Caco-2 (cell line): ENCODE measurements around the gene PARVB. TPM values are rescaled to one million over a fixed set of nuclear protein-coding genes. Genes with fewer than 3 reads are reported as not detected.

ENCODE experiments used
- BruUV-seq: library from RNA; stranded (reverse); fragments of 400-500 nt; replicated peaks from 2 replicates; lab custom pipeline; 2021; lab: Mats Ljungman, UMichigan
- CTCF ChIA-PET: fragments of 300-600 bp; sonication (Branson Sonifier 250); formaldehyde crosslinking; loops from one replicate; lab custom pipeline; 2022; ENCODE audit warnings: antibody characterized with exemption; lab: Charles Lee
- POLR2A ChIA-PET: fragments of 300-600 bp; sonication (Branson Sonifier 250); formaldehyde crosslinking; loops from one replicate; lab custom pipeline; 2022; ENCODE audit warnings: antibody characterized with exemption; lab: Charles Lee
- DNase-seq, 2 experiments: peaks; one replicate each; pipeline versions ENCODE4 v3.0.0 to v3.0.0-alpha.2; 2020 to 2022
- H3K27me3 ChIP-seq: replicated peaks from 2 replicates; pipeline ENCODE4 v1.6.0; 2011; ENCODE audit warnings: low read length; ENCODE audit not compliant: control insufficient read depth, insufficient read depth
- H3K36me3 ChIP-seq: 2 replicates; pipeline ENCODE4 v1.5.1; 2011; ENCODE audit warnings: low read length; ENCODE audit not compliant: control insufficient read depth, insufficient read depth
- H3K4me1 ChIP-seq: fragments of 250-450 bp; sonication (Bioruptor Pico); 2 replicates; pipeline ENCODE4 v1.5.1; 2020; ENCODE audit warnings: mild to moderate bottlenecking
- H3K4me3 ChIP-seq: 2 replicates; pipeline ENCODE4 v1.5.1; 2011; ENCODE audit warnings: low read depth, mild to moderate bottlenecking, control low read depth, low read length
- H3K9me3 ChIP-seq: fragments of 250-450 bp; sonication (Bioruptor Pico); 2 replicates; pipeline ENCODE4 v1.5.1; 2020; ENCODE audit warnings: mild to moderate bottlenecking, moderate library complexity
- H3K27ac Mint-ChIP-seq: one replicate; pipeline ENCODE4 v1.8.0; 2022; ENCODE audit warnings: mixed read lengths; ENCODE audit not compliant: unreplicated experiment
- H3K27me3 Mint-ChIP-seq: one replicate; pipeline ENCODE4 v1.8.0; 2022; ENCODE audit warnings: mixed read lengths; ENCODE audit not compliant: insufficient read depth, unreplicated experiment
- H3K36me3 Mint-ChIP-seq: one replicate; pipeline ENCODE4 v1.8.0; 2022; ENCODE audit warnings: mild to moderate bottlenecking, mixed read lengths; ENCODE audit not compliant: insufficient read depth, unreplicated experiment
- H3K4me1 Mint-ChIP-seq: one replicate; pipeline ENCODE4 v1.8.0; 2022; ENCODE audit warnings: low read depth, mixed read lengths; ENCODE audit not compliant: unreplicated experiment
- H3K4me3 Mint-ChIP-seq: one replicate; pipeline ENCODE4 v1.8.0; 2022; ENCODE audit warnings: mild to moderate bottlenecking, moderate library complexity, mixed read lengths; ENCODE audit not compliant: unreplicated experiment
- H3K9me3 Mint-ChIP-seq: one replicate; pipeline ENCODE4 v1.8.0; 2022; ENCODE audit warnings: mixed read lengths; ENCODE audit not compliant: unreplicated experiment
- CTCF ChIP-seq, 2 experiments: fragments of 200-600 bp in 1 of 2; IDR thresholded peaks; 1 replicate in 1 of 2; 2 replicates in 1 of 2; pipeline versions ENCODE4 v1.5.1 to v1.8.0; 2011 to 2022; ENCODE audit warnings: antibody characterized with exemption in 1 of 2, control low read depth in 1 of 2, inconsistent platforms in 1 of 2, low read depth in 1 of 2, low read length in 1 of 2, mild to moderate bottlenecking in 1 of 2, moderate library complexity in 1 of 2; ENCODE audit not compliant: insufficient read depth in 1 of 2, severe bottlenecking in 1 of 2, unreplicated experiment in 1 of 2
- intact Hi-C: fragments of 100-400 bp; cut with micrococcal nuclease; formaldehyde crosslinking; loops from one replicate; pipeline ENCODE4 v1.10.0; 2022; ENCODE audit not compliant: unreplicated experiment
- total RNA-seq: library from RNA; stranded (reverse); gene quantifications from 2 replicates; pipeline ENCODE4 v1.2.3, GENCODE V29; 2022

PARVB gene
- total RNA-seq, 1 experiment from 2014 or later = 28.8 TPM

GRCh38 chr22:44188986-44189630 is 165.0 kb downstream of the PARVB start:
- Mint-ChIP-seq H3K4me1 (no peaks in the 10 kb centered on the region), H3K36me3 (no peaks in the 10 kb centered on the region), H3K27ac (no peak overlapping the region), H3K4me3 (no peak overlapping the region), H3K9me3 (no peaks in the 10 kb centered on the region), H3K27me3 (peaks cover 9% of the 10 kb centered on the region)
- no peak for TF ChIP-seq CTCF (IDR thresholded peaks at IDR 0.05; ENCODE audit: insufficient read depth in 1 of 2, low read depth in 1 of 2, low read length in 1 of 2, severe bottlenecking in 1 of 2, unreplicated experiment in 1 of 2)
- Histone ChIP-seq H3K27me3 (no peaks in the 10 kb centered on the region), H3K36me3 (no peaks in the 10 kb centered on the region), H3K4me3 (no peak overlapping the region), H3K4me1 (no peaks in the 10 kb centered on the region), H3K9me3 (no peaks in the 10 kb centered on the region)
- intact Hi-C loops = no loop called here
- CTCF ChIA-PET = no interaction called here
- peak in 1 of 2 experiments; percentile 21 for DNase-seq
- no TSS peak for BruUV-seq
- POLR2A ChIA-PET = no interaction called here

GRCh38 chr22:44190381-44190976 is 166.4 kb downstream of the PARVB start:
- H3K27me3 Mint-ChIP-seq = peaks cover 15% of the 10 kb centered on the region
- CTCF ChIA-PET = interaction anchor here (0.6 kb wide), 1 partner anchor 128 kb away, joined by 3 read pairs; no protein-coding TSS in a partner anchor

GRCh38 chr22:44191036-44191454 is 166.9 kb downstream of the PARVB start:
- no peaks in the 10 kb centered on the region for H3K9me3 Mint-ChIP-seq
- H3K27me3 Mint-ChIP-seq = peaks cover 15% of the 10 kb centered on the region
- H3K27ac Mint-ChIP-seq = no peak overlapping the region
- intact Hi-C loops = no loop called here
- no peak overlapping the region for H3K4me3 Mint-ChIP-seq
- ChIA-PET CTCF (interaction anchor here (0.7 kb wide), 1 partner anchor 198 kb away, joined by 4 read pairs; no protein-coding TSS in a partner anchor), POLR2A (no interaction called here)
- BruUV-seq = no TSS peak
- no peaks in the 10 kb centered on the region for H3K36me3 ChIP-seq
- no peaks in the 10 kb centered on the region for H3K9me3 ChIP-seq
- no peaks in the 10 kb centered on the region for H3K36me3 Mint-ChIP-seq
- H3K27me3 ChIP-seq = no peaks in the 10 kb centered on the region
- TF ChIP-seq CTCF (IDR thresholded peaks at IDR 0.05; ENCODE audit: insufficient read depth in 1 of 2, low read depth in 1 of 2, low read length in 1 of 2, severe bottlenecking in 1 of 2, unreplicated experiment in 1 of 2) = no peak
- no peaks in the 10 kb centered on the region for H3K4me1 ChIP-seq
- H3K4me3 ChIP-seq = no peak overlapping the region
- DNase-seq = peak in 1 of 2 experiments; percentile 16
- H3K4me1 Mint-ChIP-seq = no peaks in the 10 kb centered on the region

More at GRCh38 chr22:44190381-44190976, 166.4 kb downstream of the PARVB start:
- H3K4me1 ChIP-seq = no peaks in the 10 kb centered on the region
- intact Hi-C loops = no loop called here
- Mint-ChIP-seq H3K36me3 (no peaks in the 10 kb centered on the region), H3K9me3 (no peaks in the 10 kb centered on the region), H3K27ac (no peak overlapping the region), H3K4me1 (no peaks in the 10 kb centered on the region), H3K4me3 (no peak overlapping the region)
- BruUV-seq = no TSS peak
- TF ChIP-seq CTCF (IDR thresholded peaks at IDR 0.05; ENCODE audit: insufficient read depth in 1 of 2, low read depth in 1 of 2, low read length in 1 of 2, severe bottlenecking in 1 of 2, unreplicated experiment in 1 of 2) = no peak
- H3K4me3 ChIP-seq = no peak overlapping the region
- POLR2A ChIA-PET = no interaction called here
- no peaks in the 10 kb centered on the region for H3K36me3 ChIP-seq
- DNase-seq = peak in 1 of 2 experiments; percentile 26
- no peaks in the 10 kb centered on the region for H3K9me3 ChIP-seq
- no peaks in the 10 kb centered on the region for H3K27me3 ChIP-seq
